NB4 (cell line): ENCODE measurements around the gene CDH23.

ENCODE experiments used
- CTCF ChIP-seq: IDR thresholded peaks from one replicate; pipeline ENCODE4 v1.5.1; 2012; ENCODE audit warnings: low read depth, low read length
- MAX ChIP-seq: IDR thresholded peaks from 2 replicates; pipeline ENCODE4 v1.6.1; 2011; ENCODE audit warnings: low read depth, low read length
- POLR2A ChIP-seq: IDR thresholded peaks from 2 replicates; pipeline ENCODE4 v1.6.1; 2011; ENCODE audit warnings: mild to moderate bottlenecking; ENCODE audit not compliant: insufficient read length; ENCODE audit errors: extremely low read depth

GRCh38 chr10:71836596-71836974 lies 439.9 kb downstream of the CDH23 start:
- TF ChIP-seq CTCF: no peak
- no peak for TF ChIP-seq POLR2A
- no peak for TF ChIP-seq MAX
